ENCODE data around the gene MGLL. TPM values are rescaled to one million over a fixed set of nuclear protein-coding genes. Genes with fewer than 3 reads are reported as not detected.

Gene MGLL
- total and polyA plus RNA-seq, 9 of the 15 experiments (the other 6 are each of a cell fraction or from before 2014, with no cell fraction given): 0.12 to 0.32 (median 0.18) TPM; not detected in 6

- TF ChIP-seq ZMIZ1 (IDR thresholded peaks at IDR 0.05; ENCODE audit: low read depth in 2 of 2, low read length in 2 of 2): no peak
These were observed 5.4 kb downstream of the MGLL start (continued) for GRCh38 chr3:127816783-127817405.

- Histone ChIP-seq H2AFZ (ENCODE audit: low read depth, low read length) (no peak overlapping the region), H3K4me3 (no peak overlapping the region), H3K79me2 (ENCODE audit: control insufficient read depth, insufficient read depth, low read length) (no peaks in the 10 kb centered on the region), H3K27me3 (ENCODE audit: control insufficient read depth in 2 of 2, insufficient read depth in 2 of 2, low read length in 2 of 2) (peaks cover 6 to 57% of the 10 kb centered on the region in 2 experiments), H3K36me3 (ENCODE audit: control insufficient read depth, insufficient read depth, low read length) (no peaks in the 10 kb centered on the region), H3K9ac (ENCODE audit: insufficient read depth in 1 of 2, low read depth in 2 of 2, low read length in 2 of 2) (no peak overlapping the region), H4K20me1 (replicated peaks; ENCODE audit: control insufficient read depth, insufficient read depth, low read length) (no peaks in the 10 kb centered on the region), H3K27ac (ENCODE audit: extremely low read depth, low read depth, low read length) (no peak overlapping the region), H3K9me1 (ENCODE audit: control insufficient read depth, insufficient read depth, low read length) (no peaks in the 10 kb centered on the region), H3K4me2 (ENCODE audit: insufficient read depth, low read length) (no peak overlapping the region), H3K9me3 (replicated peaks; ENCODE audit: control insufficient read depth, insufficient read depth, low read depth, low read length) (no peaks in the 10 kb centered on the region), H3K4me1 (replicated peaks in 1 of 2; ENCODE audit: control insufficient read depth in 2 of 2, insufficient read depth in 2 of 2, low read length in 2 of 2) (no peaks in the 10 kb centered on the region; a peak in 1 of 5 replicates)
- no peak for FAIRE-seq
- intact Hi-C loops (cut with micrococcal nuclease) (no loop called here), in situ Hi-C loops (cut with MboI) (no loop called here)
- 4% methylated on average over 15 of the region's 23 CpGs for WGBS (ENCODE audit: insufficient coverage, low coverage, missing lambda C conversion rate)
- ChIA-PET POLR2A (interaction anchor here (0.5 to 1.1 kb wide), 2 partner anchors 10 to 232 kb away, joined by 3 read pairs; no protein-coding TSS in a partner anchor), CTCF (ENCODE audit: low intra/inter-chr PET ratio) (no interaction called here)
- ATAC-seq: no peak
- no peak for DNase-seq (ENCODE audit: extremely low read depth in 1 of 4, low spot score in 3 of 4)
- no TSS peak for BruUV-seq (replicated peaks)
- TF ChIP-seq ZFP1 (CRISPR knock-in tag; IDR thresholded peaks at IDR 0.05) (no peak), ZNF444 (CRISPR knock-in tag; IDR thresholded peaks at IDR 0.05) (no peak), CSDE1 (IDR thresholded peaks at IDR 0.05) (no peak), ZNF41 (CRISPR knock-in tag; conservative IDR thresholded peaks at IDR 0.05) (no peak), NFRKB (IDR thresholded peaks at IDR 0.05; ENCODE audit: low read depth) (no peak), ZBTB1 (CRISPR knock-in tag; IDR thresholded peaks at IDR 0.05; ENCODE audit: borderline replicate concordance, low read depth) (no peak), MIER1 (IDR thresholded peaks at IDR 0.05; ENCODE audit: low read depth) (no peak), MTF1 (CRISPR knock-in tag; IDR thresholded peaks at IDR 0.05; ENCODE audit: borderline replicate concordance) (no peak), FOXJ2 (tag; IDR thresholded peaks at IDR 0.05) (no peak), PHF21A (IDR thresholded peaks at IDR 0.05; ENCODE audit: borderline replicate concordance, low read depth) (no peak), ZSCAN32 (CRISPR knock-in tag; IDR thresholded peaks at IDR 0.05) (no peak), ZNF79 (CRISPR knock-in tag; IDR thresholded peaks at IDR 0.05; ENCODE audit: low read depth) (no peak), POLR2AphosphoS5 (IDR thresholded peaks at IDR 0.05; ENCODE audit: control insufficient read depth, insufficient read depth, low read depth, low read length) (no peak), FOSL1 (tag; conservative IDR thresholded peaks at IDR 0.05) (no peak), MCM2 (IDR thresholded peaks at IDR 0.05; ENCODE audit: low read depth) (no peak)
These were observed 6.4 kb downstream of the MGLL start for GRCh38 chr3:127815641-127816605.
